Smooth muscle cell of trachea (primary cell): ENCODE measurements around the gene ACSM6. TPM values are rescaled to one million over a fixed set of nuclear protein-coding genes. Genes with fewer than 3 reads are reported as not detected.

ENCODE experiments used
- total RNA-seq: library from RNA; depleted of rRNA; stranded (reverse); fragments of >200 nt; gene quantifications from 2 replicates; pipeline ENCODE4 v1.2.1, GENCODE V29; 2014

ACSM6 gene
- total RNA-seq: not detected in 2 replicates

GRCh38 chr10:95193944-95194343 lies at the start of gene ACSM6:
ACSM6 (plus strand) TSS chr10:95194238; CDS start chr10:95194486, 248 bp downstream.

Other genes with a start within 250 kb of the ACSM6 start
- gene CYP2C8, start 124.7 kb upstream of the ACSM6 start, total RNA-seq: 0.33 TPM in 1 of 2 replicates, not detected in the other
- gene PDLIM1, start 96.8 kb downstream of the ACSM6 start, total RNA-seq: 15.0 and 16.0 TPM in 2 replicates